Pancreas (tissue), 10 donors: Measurements from ENCODE around the gene PHKA2. TPM values are rescaled to one million over a fixed set of nuclear protein-coding genes. Genes with fewer than 3 reads are reported as not detected.
"Not testable (repeated sequence)": the region's sequence is repeated elsewhere in the genome, so short reads cannot be mapped to it uniquely, and the experiment has no call there.

Source experiments
- ATAC-seq, 4 donors: fragments of 200-7000 bp; cut with Tn5 transposase; one replicate each; pipeline versions ENCODE4 v1.8.0 to v1.9.1; 2020; ENCODE audit warnings: mild to moderate bottlenecking in 4 of 4, moderate library complexity in 4 of 4
- DNase-seq, 6 donors: peaks; one replicate each; pipeline ENCODE4 v3.0.0-alpha.2; 2020
- FAIRE-seq: peaks from 2 replicates; lab custom pipeline; 2012; peaks lifted over from hg19 to GRCh38; lab: Jason Lieb, UNC
- H3K27ac ChIP-seq, 4 donors: fragments of 200-600 bp; sonication (generic); 1 replicate in 3 of 4; 2 replicates in 1 of 4; pipeline versions ENCODE4 v1.5.0 to v1.8.0; 2020
- H3K27me3 ChIP-seq, 4 donors: fragments of 200-600 bp; one replicate each; pipeline ENCODE4 v1.8.0; 2021
- H3K36me3 ChIP-seq, 3 donors: fragments of 200-600 bp; sonication (generic) in 1 of 3; one replicate each; pipeline versions ENCODE4 v1.5.0 to v1.8.0; 2020 to 2021
- H3K4me1 ChIP-seq, 3 donors: fragments of 200-600 bp; one replicate each; pipeline ENCODE4 v1.8.0; 2021
- H3K4me3 ChIP-seq, 4 donors: fragments of 200-600 bp; sonication (generic) in 2 of 4; one replicate each; pipeline versions ENCODE4 v1.5.0 to v1.8.0; 2020 to 2021
- H3K9me3 ChIP-seq, 4 donors: fragments of 200-600 bp; one replicate each; pipeline ENCODE4 v1.8.0; 2021
- CTCF ChIP-seq, 4 donors: fragments of 200-600 bp; sonication (generic) in 3 of 4; IDR thresholded peaks; one replicate each; pipeline versions ENCODE4 v1.5.0 to v1.8.0; 2021; ENCODE audit warnings: antibody characterized with exemption in 4 of 4
- WGBS, 2 donors: extraction: QIAGEN DNeasy Blood & Tissue Kit; methylation state at CpG; one replicate each; pipeline ENCODE4 v1.1.7; 2013; 5-methylcytosine and 5-hydroxymethylcytosine counted together
- intact Hi-C, 3 donors: fragments of 100-400 bp; cut with DNase I; formaldehyde crosslinking; loops; one replicate each; pipeline versions ENCODE4 v1.11.1 to v1.14.2; 2022
- polyA plus RNA-seq, 2 donors: library from polyadenylated mRNA; stranded (reverse); fragments of 200-250 nt; gene quantifications; one replicate each; pipeline ENCODE4 v1.2.3, GENCODE V29; 2013
- total RNA-seq, 6 donors: library from RNA; stranded (reverse); fragmentation: NEBNext Ultra II Directional in 4 of 6; extraction: Animal tissue kit (Norgen Biotek cat#: 25700) in 4 of 6; gene quantifications; one replicate each; pipeline versions ENCODE4 v1.2.1 to v1.2.4, GENCODE V29; 2021 to 2023
- donor health status: healthy with polysubstance abuse.
- donor health status: DM: no; HTN: no; CAD: no; lungs with moderate emphysema.
- donor health status: DM: no; HTN: no; CAD: no.
- donor health status: control.
- donor health status: control.
- donor health status: Bipolar disorder and iron deficiency.
- donor health status: DM: yes; HTN: yes; CAD: no.
- donor health status: DM: no; HTN: no; CAD: no.
- donor health status: DM: no; HTN: no; CAD: no.
- donor health status: DM: yes; HTN: yes; CAD: no.

Gene PHKA2
- total and polyA plus RNA-seq, 8 donors = 16.0 to 72.7 (median 22.6) TPM

GRCh38 chrX:18994713-18995112 lies 10.8 kb upstream of the PHKA2 start:
- no peaks in the 10 kb centered on the region for H3K36me3 ChIP-seq
- no peak for TF ChIP-seq CTCF (IDR thresholded peaks at IDR 0.05)
- no peak overlapping the region for H3K27ac ChIP-seq
- FAIRE-seq (peak; percentile 20), DNase-seq (no peak), ATAC-seq (no peak)
- 80 to 85% methylated on average over 3 of the region's 3 CpGs for WGBS, 2 donors
- H3K4me3 ChIP-seq = no peak overlapping the region
- no peaks in the 10 kb centered on the region for H3K9me3 ChIP-seq
- H3K4me1 ChIP-seq = no peaks in the 10 kb centered on the region
- H3K27me3 ChIP-seq = no peaks in the 10 kb centered on the region
- intact Hi-C loops = no loop called here

DNA sequence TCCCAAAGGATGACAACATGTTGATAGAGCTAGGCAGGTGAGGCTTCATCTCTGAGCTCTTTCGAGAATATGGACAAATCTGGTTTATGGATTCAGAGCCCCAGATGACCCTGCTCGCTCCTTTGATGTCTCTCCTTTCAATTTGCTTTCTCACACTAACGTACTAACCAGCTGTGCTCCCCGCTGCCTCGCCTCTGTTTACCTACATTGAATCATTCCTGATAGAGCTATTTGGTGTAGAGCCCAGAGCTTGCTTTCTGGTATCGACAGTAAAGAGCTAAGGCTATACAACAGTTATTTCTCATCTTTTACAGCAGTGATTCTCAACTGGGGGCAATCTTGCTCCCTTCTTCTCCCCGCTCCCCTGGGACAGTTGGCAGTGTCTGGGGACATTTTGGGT lies 8.9 kb upstream of the PHKA2 start:
- Histone ChIP-seq H3K4me1 (no peaks in the 10 kb centered on the region), H3K36me3 (no peaks in the 10 kb centered on the region), H3K9me3 (no peaks in the 10 kb centered on the region), H3K27ac (no peak overlapping the region), H3K4me3 (no peak overlapping the region), H3K27me3 (no peaks in the 10 kb centered on the region)
- DNase-seq (peak in 2 of 6 donors; percentile 43 to 45), FAIRE-seq (no peak), ATAC-seq (peak; percentile 73 to 92 (median 78))
- TF ChIP-seq CTCF (IDR thresholded peaks at IDR 0.05) = no peak
- WGBS, 2 donors = 41 to 45% methylated on average over 7 of the region's 7 CpGs
- intact Hi-C loops = no loop called here

GRCh38 chrX:18985186-18985435 lies 1.2 kb upstream of the PHKA2 start:
- no peaks in the 10 kb centered on the region for H3K36me3 ChIP-seq
- FAIRE-seq (no peak), ATAC-seq (no peak), DNase-seq (no peak)
- H3K27me3 ChIP-seq = no peaks in the 10 kb centered on the region
- H3K27ac ChIP-seq = peak overlapping the region; percentile 86 to 93 (median 88)
- WGBS, 2 donors = 1 to 37% methylated on average over 4 of the region's 4 CpGs
- H3K4me1 ChIP-seq = no peaks in the 10 kb centered on the region
- no peak for TF ChIP-seq CTCF (IDR thresholded peaks at IDR 0.05)
- H3K9me3 ChIP-seq = no peaks in the 10 kb centered on the region
- intact Hi-C loops = no loop called here
- H3K4me3 ChIP-seq = peak overlapping the region; percentile 40 to 61 (median 45)

DNA sequence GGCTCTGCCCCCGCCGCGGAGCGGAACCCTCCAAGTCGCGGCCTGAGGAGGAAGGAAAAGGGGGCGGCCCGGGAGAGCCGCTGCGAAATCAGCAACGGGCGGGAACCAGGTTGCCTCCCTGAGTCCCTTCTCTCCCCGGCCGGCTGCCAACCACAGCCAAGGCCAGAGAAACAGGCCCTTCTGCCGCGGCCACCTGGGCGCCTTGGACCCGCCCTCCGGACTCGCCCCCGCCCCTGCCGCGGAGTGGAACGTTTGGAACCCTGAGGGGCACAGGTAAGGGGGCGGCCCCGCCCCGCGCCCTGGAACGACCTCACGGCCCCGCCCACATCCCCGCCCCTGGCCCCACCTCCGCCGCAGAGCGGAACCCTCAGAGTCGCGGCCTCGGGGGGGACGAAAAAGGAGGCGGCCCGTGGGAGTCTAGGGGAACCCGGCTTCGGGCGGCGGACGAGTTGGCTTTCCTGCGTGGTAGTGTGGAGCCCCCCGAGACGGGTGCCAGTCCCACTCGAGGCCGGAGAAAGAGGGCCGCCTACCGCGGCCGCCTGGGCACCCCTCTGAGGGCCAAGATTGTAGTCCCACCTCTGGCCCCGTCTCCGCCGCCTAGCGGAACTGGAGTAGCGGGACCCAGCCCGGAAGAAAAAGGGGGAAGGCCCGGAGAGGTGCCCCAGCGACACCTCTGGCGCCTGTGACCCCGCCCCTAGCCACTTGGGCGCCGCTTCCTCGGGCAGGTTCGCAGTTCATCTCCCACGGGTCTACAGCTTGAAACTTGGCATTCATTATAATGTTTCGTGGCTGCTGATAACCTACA lies 669 bp upstream of the PHKA2 start:
- FAIRE-seq (no peak), DNase-seq (peak; percentile 86 to 93 (median 90)), ATAC-seq (peak; percentile 93 to 97 (median 94))
- H3K27ac ChIP-seq = peak overlapping the region; percentile 86 to 93 (median 88)
- intact Hi-C loops = no loop called here
- no peaks in the 10 kb centered on the region for H3K36me3 ChIP-seq
- TF ChIP-seq CTCF (IDR thresholded peaks at IDR 0.05) = peak in 3 of 4 donors; percentile 19 to 32 (median 28)
- no peaks in the 10 kb centered on the region for H3K27me3 ChIP-seq
- peaks cover 0 to 3% (median 0%) of the 10 kb centered on the region in 3 donors for H3K4me1 ChIP-seq
- no peaks in the 10 kb centered on the region for H3K9me3 ChIP-seq
- H3K4me3 ChIP-seq = peak overlapping the region; percentile 40 to 61 (median 45)
- WGBS, 2 donors = 1 to 15% methylated on average over 43 to 71 of the region's 71 CpGs

DNA sequence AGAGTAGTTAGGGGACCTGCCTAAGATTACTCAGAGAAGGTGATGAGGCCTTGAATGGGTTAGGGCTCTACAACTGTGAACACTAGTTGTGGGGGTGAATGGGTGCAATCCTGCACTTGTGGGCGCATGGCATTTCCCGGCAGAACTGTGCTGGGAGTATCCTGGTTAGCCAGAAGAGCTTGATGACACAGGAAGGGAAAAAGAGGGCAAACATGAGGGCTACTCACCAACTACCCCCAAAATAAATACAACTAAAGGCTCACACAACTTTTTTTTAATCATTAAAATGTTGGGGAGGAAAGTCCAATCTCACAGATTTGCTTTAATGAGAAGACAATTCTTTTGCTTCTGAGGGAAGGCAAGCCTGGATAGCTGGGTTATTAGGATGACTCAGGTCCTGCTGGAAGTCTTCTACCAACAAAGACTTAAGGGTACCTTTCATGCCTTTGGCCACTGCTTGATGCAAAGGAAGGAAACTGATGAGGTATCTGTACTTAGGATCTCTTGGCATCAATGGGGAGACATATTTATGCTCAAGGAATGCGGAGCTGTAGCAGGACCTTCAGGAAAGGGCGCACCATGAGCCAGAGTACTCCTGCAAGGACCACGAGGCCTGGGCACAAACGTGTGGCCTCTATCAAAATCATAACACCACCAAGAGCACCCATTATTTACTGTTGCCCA lies 2.6 kb downstream of the PHKA2 start:
- H3K4me3 ChIP-seq = no peak overlapping the region
- H3K27me3 ChIP-seq = no peaks in the 10 kb centered on the region
- ATAC-seq (no peak), DNase-seq (no peak), FAIRE-seq (no peak)
- H3K9me3 ChIP-seq = no peaks in the 10 kb centered on the region
- peaks cover 0 to 5% (median 0%) of the 10 kb centered on the region in 3 donors for H3K4me1 ChIP-seq
- WGBS, 2 donors = 50 to 62% methylated on average over 6 of the region's 6 CpGs
- no peak for TF ChIP-seq CTCF (IDR thresholded peaks at IDR 0.05)
- intact Hi-C loops = no loop called here
- H3K27ac ChIP-seq = peak overlapping the region in 1 of 4 donors; percentile 33
- no peaks in the 10 kb centered on the region for H3K36me3 ChIP-seq

- DNase-seq = peak in 1 of 6 donors; percentile 4
- Histone ChIP-seq H3K27ac (peak overlapping the region in 2 of 4 donors; percentile 38 to 52), H3K4me3 (peak overlapping the region in 1 of 4 donors; percentile 7)
- WGBS, 2 donors = 17 to 42% methylated on average over 6 of the region's 6 CpGs
- FAIRE-seq, H3K4me1 ChIP-seq, H3K27me3 ChIP-seq, H3K9me3 ChIP-seq, intact Hi-C loops, ATAC-seq, H3K36me3 ChIP-seq: not testable (repeated sequence)
Measured at GRCh38 chrX:18980262-18980661, 3.7 kb downstream of the PHKA2 start.
